Liver (tissue), 9 donors: ENCODE data around the gene PARD3B. TPM values are rescaled to one million over a fixed set of nuclear protein-coding genes. Genes with fewer than 3 reads are reported as not detected.

Source experiments
- DNase-seq: peaks from one replicate; pipeline ENCODE4 v3.0.0-alpha.2; 2017; ENCODE audit warnings: low spot score
- H3K27ac ChIP-seq, 2 donors: one replicate each; pipeline ENCODE4 v1.7.0; 2013; ENCODE audit warnings: inconsistent platforms in 2 of 2, low read length in 2 of 2, control low read depth in 1 of 2, low read depth in 1 of 2, mild to moderate bottlenecking in 1 of 2
- H3K27me3 ChIP-seq, 4 donors: one replicate each; pipeline versions ENCODE4 v1.6.1 to v1.7.0; 2013; ENCODE audit warnings: low read length in 3 of 4, inconsistent platforms in 1 of 4, mild to moderate bottlenecking in 1 of 4, moderate library complexity in 1 of 4; ENCODE audit not compliant: control insufficient read depth in 4 of 4, insufficient read depth in 4 of 4
- H3K36me3 ChIP-seq, 4 donors: one replicate each; pipeline versions ENCODE4 v1.6.1 to v1.7.0; 2013; ENCODE audit warnings: low read length in 3 of 4, mild to moderate bottlenecking in 3 of 4, low read depth in 1 of 4, moderate library complexity in 1 of 4; ENCODE audit not compliant: control insufficient read depth in 4 of 4, insufficient read depth in 3 of 4
- H3K4me1 ChIP-seq, 4 donors: one replicate each; pipeline versions ENCODE4 v1.6.1 to v1.7.0; 2013; ENCODE audit warnings: low read length in 3 of 4, mild to moderate bottlenecking in 3 of 4, moderate library complexity in 1 of 4; ENCODE audit not compliant: control insufficient read depth in 4 of 4, insufficient read depth in 4 of 4
- H3K4me3 ChIP-seq, 3 donors: one replicate each; pipeline versions ENCODE4 v1.6.1 to v1.7.0; 2013; ENCODE audit warnings: low read length in 3 of 3, control low read depth in 1 of 3, low read depth in 1 of 3, mild to moderate bottlenecking in 1 of 3
- H3K9ac ChIP-seq, 2 donors: one replicate each; pipeline ENCODE4 v1.7.0; 2013; ENCODE audit warnings: low read length in 2 of 2, mild to moderate bottlenecking in 2 of 2, moderate library complexity in 2 of 2, control low read depth in 1 of 2, low read depth in 1 of 2
- H3K9me3 ChIP-seq, 4 donors: one replicate each; pipeline versions ENCODE4 v1.6.1 to v1.7.0; 2013; ENCODE audit warnings: low read length in 3 of 4; ENCODE audit not compliant: control insufficient read depth in 4 of 4
- EGR1 ChIP-seq, 2 donors: IDR thresholded peaks; 2 replicates each; pipeline ENCODE4 v1.6.1; 2016 to 2018; ENCODE audit warnings: antibody characterized with exemption in 2 of 2, low read depth in 2 of 2
- FOXA1 ChIP-seq: IDR thresholded peaks from 2 replicates; pipeline ENCODE4 v1.6.1; 2016; ENCODE audit warnings: antibody characterized with exemption
- FOXA2 ChIP-seq: IDR thresholded peaks from 2 replicates; pipeline ENCODE4 v1.6.1; 2016; ENCODE audit warnings: antibody characterized with exemption
- GABPA ChIP-seq, 2 donors: IDR thresholded peaks in 1 of 2; conservative IDR thresholded peaks in 1 of 2; 2 replicates each; pipeline ENCODE4 v1.6.1; 2016; ENCODE audit warnings: antibody characterized with exemption in 2 of 2, mild to moderate bottlenecking in 1 of 2, moderate library complexity in 1 of 2
- HNF4A ChIP-seq, 2 donors: conservative IDR thresholded peaks; 2 replicates each; pipeline ENCODE4 v1.6.1; 2016; ENCODE audit warnings: antibody characterized with exemption in 2 of 2, mild to moderate bottlenecking in 2 of 2
- HNF4G ChIP-seq: IDR thresholded peaks from 2 replicates; pipeline ENCODE4 v1.6.1; 2016; ENCODE audit warnings: antibody characterized with exemption
- JUND ChIP-seq, 2 donors: IDR thresholded peaks; 2 replicates each; pipeline ENCODE4 v1.6.1; 2016; ENCODE audit warnings: antibody characterized with exemption in 2 of 2
- NR2F2 ChIP-seq: IDR thresholded peaks from 2 replicates; pipeline ENCODE4 v1.6.1; 2016; ENCODE audit warnings: antibody characterized with exemption
- RAD21 ChIP-seq, 2 donors: IDR thresholded peaks; 2 replicates each; pipeline ENCODE4 v1.6.1; 2016; ENCODE audit warnings: antibody characterized with exemption in 2 of 2, mild to moderate bottlenecking in 2 of 2
- SP1 ChIP-seq: IDR thresholded peaks from 2 replicates; pipeline ENCODE4 v1.6.1; 2018; ENCODE audit warnings: antibody characterized with exemption, mild to moderate bottlenecking
- YY1 ChIP-seq: IDR thresholded peaks from 2 replicates; pipeline ENCODE4 v1.6.1; 2016; ENCODE audit warnings: antibody characterized with exemption, mild to moderate bottlenecking
- WGBS: extraction: QIAGEN DNeasy Blood & Tissue Kit; methylation state at CpG from one replicate; pipeline ENCODE4 v1.1.7; 2013; 5-methylcytosine and 5-hydroxymethylcytosine counted together
- polyA plus RNA-seq, 2 donors: library from polyadenylated mRNA; stranded (reverse) in 1 of 2; unstranded in 1 of 2; fragments of 200-250 nt in 1 of 2; fragments of >200 nt in 1 of 2; fragmentation: Nextera tagmentation in 1 of 2; extraction: Ambion mirVana in 1 of 2; gene quantifications; one replicate each; pipeline versions ENCODE4 v1.2.1 to v1.2.3, GENCODE V29; 2013 to 2015
- total RNA-seq, 2 donors: library from RNA; depleted of rRNA; stranded (reverse); fragments of >200 nt; gene quantifications; one replicate each; pipeline ENCODE4 v1.2.3, GENCODE V29; 2014
- TF ChIP-seq, protein P1 (sequence below): IDR thresholded peaks from 2 replicates; pipeline ENCODE4 v1.6.1; 2016; ENCODE audit warnings: antibody characterized with exemption
- TF ChIP-seq, protein P2 (sequence below): IDR thresholded peaks from 2 replicates; pipeline ENCODE4 v1.6.1; 2016; ENCODE audit warnings: antibody characterized with exemption
- TF ChIP-seq, protein P3 (sequence below): fragments of 150-350 bp; IDR thresholded peaks from 2 replicates; pipeline ENCODE4 v1.5.1; 2017; ENCODE audit warnings: improper control_type of control experiment, low read depth, low read length; ENCODE audit not compliant: missing input control
- TF ChIP-seq, protein P4 (sequence below): IDR thresholded peaks from 2 replicates; pipeline ENCODE4 v1.6.1; 2016; ENCODE audit warnings: antibody characterized with exemption, mild to moderate bottlenecking
- donor health status: healthy.
- donor health status: healthy.
- donor health status: healthy.
- donor health status: healthy.
- donor health status: healthy.

Gene PARD3B
- total and polyA plus RNA-seq, 4 donors, result 1.1 to 10.3 (median 3.7) TPM

DNA sequence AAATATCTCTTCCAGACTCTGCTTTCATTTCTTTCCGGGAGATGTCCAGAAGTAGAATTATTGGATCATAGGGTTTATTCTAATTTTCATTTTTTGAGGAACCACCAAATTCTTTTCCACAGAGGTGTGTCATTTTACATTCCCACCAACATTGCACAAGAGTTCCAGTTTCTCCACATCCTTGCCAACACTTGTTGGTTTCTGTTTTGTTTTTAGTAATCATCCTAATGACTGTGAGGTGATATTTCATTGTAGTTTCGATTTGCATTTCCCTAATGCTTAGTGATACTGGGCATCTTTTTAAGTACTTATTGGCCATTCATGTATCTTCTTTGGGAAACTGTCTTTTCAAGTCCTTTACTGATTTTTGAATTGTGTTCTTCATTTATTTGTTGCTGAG lies 513.1 kb downstream of the PARD3B start:
- Histone ChIP-seq H3K4me3 (no peak overlapping the region), H3K36me3 (no peaks in the 10 kb centered on the region), H3K4me1 (no peaks in the 10 kb centered on the region), H3K27ac (no peak overlapping the region), H3K9ac (no peak overlapping the region), H3K9me3 (no peaks in the 10 kb centered on the region), H3K27me3 (no peaks in the 10 kb centered on the region)
- TF ChIP-seq HNF4G (no peak), FOXA1 (no peak), RAD21 (IDR thresholded peaks at IDR 0.05) (no peak), NR2F2 (no peak)
- TF ChIP-seq, protein P1, sequence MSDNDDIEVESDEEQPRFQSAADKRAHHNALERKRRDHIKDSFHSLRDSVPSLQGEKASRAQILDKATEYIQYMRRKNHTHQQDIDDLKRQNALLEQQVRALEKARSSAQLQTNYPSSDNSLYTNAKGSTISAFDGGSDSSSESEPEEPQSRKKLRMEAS, result no peak
- TF ChIP-seq, protein P2, sequence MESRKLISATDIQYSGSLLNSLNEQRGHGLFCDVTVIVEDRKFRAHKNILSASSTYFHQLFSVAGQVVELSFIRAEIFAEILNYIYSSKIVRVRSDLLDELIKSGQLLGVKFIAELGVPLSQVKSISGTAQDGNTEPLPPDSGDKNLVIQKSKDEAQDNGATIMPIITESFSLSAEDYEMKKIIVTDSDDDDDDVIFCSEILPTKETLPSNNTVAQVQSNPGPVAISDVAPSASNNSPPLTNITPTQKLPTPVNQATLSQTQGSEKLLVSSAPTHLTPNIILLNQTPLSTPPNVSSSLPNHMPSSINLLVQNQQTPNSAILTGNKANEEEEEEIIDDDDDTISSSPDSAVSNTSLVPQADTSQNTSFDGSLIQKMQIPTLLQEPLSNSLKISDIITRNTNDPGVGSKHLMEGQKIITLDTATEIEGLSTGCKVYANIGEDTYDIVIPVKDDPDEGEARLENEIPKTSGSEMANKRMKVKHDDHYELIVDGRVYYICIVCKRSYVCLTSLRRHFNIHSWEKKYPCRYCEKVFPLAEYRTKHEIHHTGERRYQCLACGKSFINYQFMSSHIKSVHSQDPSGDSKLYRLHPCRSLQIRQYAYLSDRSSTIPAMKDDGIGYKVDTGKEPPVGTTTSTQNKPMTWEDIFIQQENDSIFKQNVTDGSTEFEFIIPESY, result no peak
- TF ChIP-seq, protein P3, sequence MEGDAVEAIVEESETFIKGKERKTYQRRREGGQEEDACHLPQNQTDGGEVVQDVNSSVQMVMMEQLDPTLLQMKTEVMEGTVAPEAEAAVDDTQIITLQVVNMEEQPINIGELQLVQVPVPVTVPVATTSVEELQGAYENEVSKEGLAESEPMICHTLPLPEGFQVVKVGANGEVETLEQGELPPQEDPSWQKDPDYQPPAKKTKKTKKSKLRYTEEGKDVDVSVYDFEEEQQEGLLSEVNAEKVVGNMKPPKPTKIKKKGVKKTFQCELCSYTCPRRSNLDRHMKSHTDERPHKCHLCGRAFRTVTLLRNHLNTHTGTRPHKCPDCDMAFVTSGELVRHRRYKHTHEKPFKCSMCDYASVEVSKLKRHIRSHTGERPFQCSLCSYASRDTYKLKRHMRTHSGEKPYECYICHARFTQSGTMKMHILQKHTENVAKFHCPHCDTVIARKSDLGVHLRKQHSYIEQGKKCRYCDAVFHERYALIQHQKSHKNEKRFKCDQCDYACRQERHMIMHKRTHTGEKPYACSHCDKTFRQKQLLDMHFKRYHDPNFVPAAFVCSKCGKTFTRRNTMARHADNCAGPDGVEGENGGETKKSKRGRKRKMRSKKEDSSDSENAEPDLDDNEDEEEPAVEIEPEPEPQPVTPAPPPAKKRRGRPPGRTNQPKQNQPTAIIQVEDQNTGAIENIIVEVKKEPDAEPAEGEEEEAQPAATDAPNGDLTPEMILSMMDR, result no peak
- TF ChIP-seq, protein P4, sequence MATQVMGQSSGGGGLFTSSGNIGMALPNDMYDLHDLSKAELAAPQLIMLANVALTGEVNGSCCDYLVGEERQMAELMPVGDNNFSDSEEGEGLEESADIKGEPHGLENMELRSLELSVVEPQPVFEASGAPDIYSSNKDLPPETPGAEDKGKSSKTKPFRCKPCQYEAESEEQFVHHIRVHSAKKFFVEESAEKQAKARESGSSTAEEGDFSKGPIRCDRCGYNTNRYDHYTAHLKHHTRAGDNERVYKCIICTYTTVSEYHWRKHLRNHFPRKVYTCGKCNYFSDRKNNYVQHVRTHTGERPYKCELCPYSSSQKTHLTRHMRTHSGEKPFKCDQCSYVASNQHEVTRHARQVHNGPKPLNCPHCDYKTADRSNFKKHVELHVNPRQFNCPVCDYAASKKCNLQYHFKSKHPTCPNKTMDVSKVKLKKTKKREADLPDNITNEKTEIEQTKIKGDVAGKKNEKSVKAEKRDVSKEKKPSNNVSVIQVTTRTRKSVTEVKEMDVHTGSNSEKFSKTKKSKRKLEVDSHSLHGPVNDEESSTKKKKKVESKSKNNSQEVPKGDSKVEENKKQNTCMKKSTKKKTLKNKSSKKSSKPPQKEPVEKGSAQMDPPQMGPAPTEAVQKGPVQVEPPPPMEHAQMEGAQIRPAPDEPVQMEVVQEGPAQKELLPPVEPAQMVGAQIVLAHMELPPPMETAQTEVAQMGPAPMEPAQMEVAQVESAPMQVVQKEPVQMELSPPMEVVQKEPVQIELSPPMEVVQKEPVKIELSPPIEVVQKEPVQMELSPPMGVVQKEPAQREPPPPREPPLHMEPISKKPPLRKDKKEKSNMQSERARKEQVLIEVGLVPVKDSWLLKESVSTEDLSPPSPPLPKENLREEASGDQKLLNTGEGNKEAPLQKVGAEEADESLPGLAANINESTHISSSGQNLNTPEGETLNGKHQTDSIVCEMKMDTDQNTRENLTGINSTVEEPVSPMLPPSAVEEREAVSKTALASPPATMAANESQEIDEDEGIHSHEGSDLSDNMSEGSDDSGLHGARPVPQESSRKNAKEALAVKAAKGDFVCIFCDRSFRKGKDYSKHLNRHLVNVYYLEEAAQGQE, result no peak
- no peak for DNase-seq
- 93% methylated on average over 2 of the region's 2 CpGs for WGBS

DNA sequence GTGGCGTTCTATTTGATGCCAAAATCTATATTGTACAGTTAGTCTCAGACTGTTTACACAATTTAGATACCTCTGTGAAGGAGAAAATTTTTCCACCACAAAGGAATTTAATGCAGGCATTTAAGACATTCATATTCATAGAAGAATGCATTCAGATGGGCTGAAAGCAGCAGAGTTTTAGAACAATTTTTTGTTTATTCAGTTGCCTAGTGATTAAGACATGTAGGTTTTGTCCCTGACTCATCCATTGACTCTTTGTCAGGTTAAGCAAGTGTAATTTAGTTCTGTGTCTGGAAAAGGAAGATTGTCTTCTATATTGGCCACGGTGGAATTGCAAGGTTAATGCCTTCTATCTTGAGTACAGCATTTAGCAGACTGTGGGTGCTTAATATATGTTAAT lies 515.0 kb downstream of the PARD3B start:
- WGBS, result 95% methylated on average over 2 of the region's 2 CpGs
- Histone ChIP-seq H3K4me3 (no peak overlapping the region), H3K27ac (no peak overlapping the region), H3K9me3 (no peaks in the 10 kb centered on the region), H3K36me3 (no peaks in the 10 kb centered on the region), H3K4me1 (no peaks in the 10 kb centered on the region), H3K27me3 (no peaks in the 10 kb centered on the region), H3K9ac (no peak overlapping the region)
- DNase-seq, result no peak
- TF ChIP-seq, protein P4, result no peak
- no peak for TF ChIP-seq GABPA (IDR thresholded peaks at IDR 0.05 in 1 of 2, conservative IDR thresholded peaks at IDR 0.05 in 1 of 2)
- TF ChIP-seq, protein P1, result no peak
- TF ChIP-seq FOXA2, result no peak
- TF ChIP-seq, protein P2, result no peak
- TF ChIP-seq NR2F2, result no peak
- TF ChIP-seq JUND (IDR thresholded peaks at IDR 0.05), result no peak
- TF ChIP-seq, protein P3, result no peak
- TF ChIP-seq YY1, result no peak
- TF ChIP-seq EGR1 (IDR thresholded peaks at IDR 0.05; ENCODE audit: low read depth in 2 of 2), result no peak
- TF ChIP-seq HNF4A (conservative IDR thresholded peaks at IDR 0.05), result no peak
- TF ChIP-seq SP1, result no peak
- TF ChIP-seq FOXA1, result no peak
- TF ChIP-seq HNF4G, result no peak
